Nucleus accumbens (tissue), 56 donors: ENCODE measurements around the gene LMF1.

ENCODE experiments used
- DNase-seq, 56 donors: peaks; one replicate each; lab custom pipeline; 2025; lab: John Stamatoyannopoulos, UW

LMF1 gene

DNA sequence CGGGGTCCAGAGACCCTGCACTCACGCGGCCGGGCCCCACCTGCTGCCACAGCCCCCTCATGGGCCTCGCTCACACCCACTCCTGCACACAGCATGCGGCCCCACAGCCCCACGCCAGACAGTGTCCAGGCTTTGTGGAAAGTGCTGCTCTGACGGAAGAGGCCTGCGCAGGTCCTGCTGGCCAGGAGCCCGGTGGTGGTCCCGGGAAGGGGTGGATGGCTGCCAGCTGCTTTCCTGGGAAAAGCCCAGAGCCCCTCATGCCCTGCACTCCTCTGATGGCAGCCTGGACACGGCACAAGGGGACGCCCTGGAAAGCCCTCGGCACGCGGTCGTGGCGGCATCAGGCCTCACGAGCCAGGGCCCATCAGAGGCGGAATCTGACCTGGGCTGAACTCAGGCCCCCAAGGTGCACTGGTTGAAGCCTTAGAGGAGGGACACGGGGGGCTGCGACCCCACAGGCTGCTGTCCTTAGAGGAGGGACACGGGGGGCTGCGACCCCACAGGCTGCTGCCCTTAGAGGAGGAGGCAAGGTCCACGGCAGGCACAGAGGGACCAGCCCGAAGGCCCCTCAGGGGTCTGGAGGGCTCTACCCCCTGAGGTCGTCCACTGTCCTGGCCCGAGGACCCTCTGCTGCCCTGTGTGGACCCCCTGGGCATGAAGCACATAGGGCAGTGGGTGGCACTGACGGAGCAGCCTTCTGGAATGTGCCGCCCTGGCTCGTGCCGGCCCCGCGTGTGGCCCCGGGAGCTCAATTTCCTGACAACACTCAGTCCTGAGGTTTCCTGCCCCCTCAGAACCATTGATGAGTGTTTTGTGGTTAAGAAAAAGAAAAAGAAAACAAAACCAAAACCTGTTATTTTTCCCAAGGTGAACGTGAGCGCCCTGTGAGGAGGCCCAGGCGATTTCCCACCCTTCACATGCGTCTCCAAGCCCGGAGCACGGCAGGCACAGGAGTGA lies 32.9 kb upstream of the LMF1 start:
- no peak for DNase-seq

DNA sequence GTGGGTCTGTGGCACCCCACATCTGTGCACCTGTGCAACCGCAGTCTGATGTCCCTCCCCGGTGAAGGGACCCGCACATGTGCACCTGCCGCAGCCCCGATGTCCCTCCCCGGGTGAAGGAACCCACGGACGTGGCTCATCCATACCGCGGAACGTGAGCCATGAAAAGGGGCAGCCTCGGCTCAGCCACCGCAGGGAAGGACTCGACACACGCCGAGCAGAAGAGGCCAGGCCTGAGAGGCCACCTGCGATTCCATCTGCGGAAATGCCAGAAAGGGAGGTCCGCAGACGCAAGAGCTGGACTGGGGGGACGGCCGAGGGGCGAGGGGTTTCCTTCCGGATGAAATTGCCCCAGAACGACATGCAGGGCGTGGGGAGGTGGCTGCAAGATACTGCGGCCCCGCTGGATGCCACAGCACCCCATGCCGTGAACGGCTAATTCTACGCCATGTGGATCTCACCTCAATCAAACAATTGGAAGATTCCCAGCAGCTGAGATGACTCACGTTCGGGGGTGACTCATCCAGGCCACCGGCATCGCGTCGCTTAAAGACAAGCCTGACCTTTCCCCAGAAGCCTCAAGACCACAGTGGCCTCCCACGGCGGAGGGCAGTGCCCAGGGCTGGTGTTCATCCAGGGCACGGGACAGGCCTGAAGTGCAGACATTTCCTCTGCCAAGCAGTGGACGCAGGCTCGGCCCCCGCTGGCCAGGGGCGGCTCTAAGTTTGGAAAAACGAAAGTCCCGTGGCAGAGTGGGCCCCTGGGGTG lies 31.8 kb upstream of the LMF1 start:
- peak in 23 of 56 donors; percentile 7 to 72 (median 37) for DNase-seq

DNA sequence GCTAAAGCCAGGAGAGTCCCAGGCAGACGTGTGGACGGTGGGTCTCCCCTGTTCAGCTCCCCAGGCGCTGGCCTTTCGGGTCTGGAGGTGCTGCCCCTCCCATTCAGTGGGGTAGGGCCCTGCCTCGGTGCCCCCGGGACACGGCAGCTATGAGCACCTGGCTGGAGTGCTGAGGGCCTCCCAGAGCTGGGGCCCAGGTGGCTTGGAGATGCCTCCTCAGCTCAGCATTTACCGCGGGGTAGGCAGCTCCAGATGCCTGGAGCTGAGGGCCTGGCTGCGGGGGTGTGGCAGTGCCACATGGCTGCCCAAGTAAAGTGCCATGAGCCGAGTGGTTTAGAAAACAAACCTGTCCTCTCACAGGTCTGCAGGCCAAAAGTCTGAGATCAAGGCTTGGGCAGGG lies 30.3 kb upstream of the LMF1 start:
- DNase-seq, result no peak

DNA sequence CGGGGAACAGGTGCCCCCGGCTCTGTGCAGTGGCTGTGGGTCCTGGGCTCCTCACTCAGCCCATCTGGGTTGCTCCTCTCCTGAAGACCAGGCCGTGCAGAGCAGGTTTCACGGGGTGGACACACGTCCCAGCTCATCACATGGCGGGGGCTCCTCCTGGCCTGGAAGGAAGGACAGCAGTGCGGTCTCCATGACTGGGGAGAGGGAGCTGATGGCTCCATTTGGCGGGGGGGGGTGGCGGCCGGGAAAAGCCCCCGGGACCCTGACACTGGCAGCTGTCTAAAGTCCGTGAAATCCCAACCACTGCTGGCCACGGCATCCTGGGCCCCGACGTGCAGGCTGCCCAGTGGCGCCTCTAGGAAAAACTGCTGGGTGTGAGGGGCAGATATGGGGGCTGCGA lies 29.8 kb upstream of the LMF1 start:
- no peak for DNase-seq

DNA sequence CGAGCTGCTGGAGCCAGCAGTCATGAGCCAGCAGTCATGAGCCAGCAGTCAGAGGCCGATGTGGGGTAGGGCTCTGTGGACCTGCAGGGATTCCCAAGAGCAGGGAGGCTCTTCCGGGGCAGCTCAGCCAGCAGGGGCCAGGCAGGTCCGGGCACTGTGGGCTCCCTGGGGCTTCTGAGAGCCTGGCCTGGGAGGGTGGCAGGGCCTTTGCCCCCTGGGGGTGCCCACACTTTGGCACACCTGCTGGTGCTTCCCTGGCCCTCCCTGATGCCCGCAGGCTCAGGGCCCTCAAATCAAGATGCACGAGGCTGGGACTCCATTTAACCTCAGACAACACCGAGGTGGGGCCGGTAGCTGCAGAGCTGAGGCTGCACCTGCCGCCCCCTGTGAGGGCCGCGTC lies 28.9 kb upstream of the LMF1 start:
- no peak for DNase-seq

DNA sequence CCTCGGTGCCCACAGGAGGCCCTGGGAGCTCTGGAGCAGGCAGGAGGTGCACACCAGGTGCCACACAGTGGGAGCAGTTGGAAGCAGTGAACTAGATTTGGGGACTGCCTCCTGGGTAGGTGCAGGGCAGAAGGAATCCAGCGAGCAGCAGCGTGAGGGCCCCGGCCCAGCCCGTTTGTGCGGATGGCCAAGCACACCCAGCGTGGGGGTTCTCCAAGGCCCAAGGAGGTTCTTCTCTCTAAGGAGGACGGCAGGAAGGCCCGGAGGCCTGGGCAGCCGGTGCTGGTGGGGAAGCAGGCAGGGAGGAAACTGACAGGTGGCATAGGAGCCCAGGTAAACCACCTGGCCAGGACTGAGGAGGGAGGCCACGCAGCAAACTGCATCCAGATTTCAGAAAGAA lies 27.8 kb upstream of the LMF1 start:
- DNase-seq, result no peak

DNA sequence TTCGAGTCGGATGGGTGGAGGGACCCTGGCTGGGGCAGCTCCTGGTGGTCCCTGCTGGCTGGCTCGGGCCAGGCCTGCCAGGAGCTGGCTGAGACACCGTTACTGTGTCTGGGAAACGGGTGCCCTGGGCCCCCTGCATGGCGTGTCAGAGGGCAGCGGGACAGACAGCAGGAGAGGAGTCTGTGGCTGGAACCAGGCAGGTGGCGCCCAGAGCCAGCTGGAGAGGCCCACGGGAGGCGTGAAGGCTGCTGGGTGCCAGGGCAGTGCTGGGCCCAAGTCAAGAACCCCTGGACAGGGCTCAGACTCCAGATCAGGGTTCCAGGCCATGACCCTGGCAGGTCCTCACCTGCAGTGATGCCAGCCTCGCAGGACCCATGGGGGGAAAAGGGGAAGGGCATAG lies 27.4 kb upstream of the LMF1 start:
- peak in 1 of 56 donors; percentile 37 for DNase-seq

DNA sequence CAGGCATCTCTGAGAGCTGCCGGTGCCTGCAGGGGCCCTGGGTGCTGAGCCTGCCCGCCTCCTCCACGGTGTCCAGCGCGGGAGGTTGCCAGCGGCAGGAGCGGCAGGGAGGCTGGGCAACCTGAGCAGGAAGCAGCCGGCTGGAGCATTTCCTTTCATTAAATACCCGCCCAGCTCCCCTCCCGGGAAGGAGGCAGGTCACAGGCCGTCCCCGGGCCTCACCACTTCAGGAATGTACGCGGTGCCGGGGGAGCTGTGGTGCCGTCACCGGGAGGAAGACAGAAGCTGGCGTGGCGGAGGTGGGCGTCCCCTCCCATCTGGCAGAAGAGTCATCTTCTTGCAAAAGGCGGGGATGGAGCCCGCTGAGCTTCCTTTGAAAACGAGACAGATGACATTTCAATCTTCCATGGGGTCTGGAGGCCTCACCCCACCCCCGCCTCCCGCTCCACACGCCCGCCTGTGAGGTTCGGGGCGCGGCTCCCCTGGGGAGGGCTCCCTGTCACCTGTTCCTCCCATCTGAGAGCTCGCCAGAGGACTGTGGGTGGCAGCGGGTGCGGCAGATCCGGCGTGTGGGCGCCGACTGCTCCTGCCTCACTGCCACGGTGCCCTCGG lies 26.8 kb upstream of the LMF1 start:
- DNase-seq, result peak in 38 of 56 donors; percentile 18 to 92 (median 63)

DNA sequence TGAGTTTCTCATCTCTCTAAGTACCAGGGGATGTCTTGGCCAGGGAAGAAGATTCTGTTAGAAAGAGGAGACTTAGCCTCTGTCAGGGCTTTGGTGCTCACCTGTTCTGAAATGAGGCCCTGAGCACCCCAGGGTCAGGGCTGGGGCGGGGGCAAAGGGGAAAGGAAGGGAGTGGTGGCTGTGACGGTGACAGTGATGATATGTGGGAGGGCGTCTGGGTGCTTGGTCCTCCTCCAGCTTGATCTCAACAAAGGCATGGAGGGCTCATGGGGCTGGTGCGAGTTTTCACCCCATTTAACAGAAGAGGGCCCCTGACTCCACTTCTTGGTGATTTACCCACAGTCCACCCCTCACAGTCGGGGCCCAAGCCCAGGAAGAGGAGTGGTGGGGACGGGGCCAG lies 25.9 kb upstream of the LMF1 start:
- DNase-seq, result no peak

DNA sequence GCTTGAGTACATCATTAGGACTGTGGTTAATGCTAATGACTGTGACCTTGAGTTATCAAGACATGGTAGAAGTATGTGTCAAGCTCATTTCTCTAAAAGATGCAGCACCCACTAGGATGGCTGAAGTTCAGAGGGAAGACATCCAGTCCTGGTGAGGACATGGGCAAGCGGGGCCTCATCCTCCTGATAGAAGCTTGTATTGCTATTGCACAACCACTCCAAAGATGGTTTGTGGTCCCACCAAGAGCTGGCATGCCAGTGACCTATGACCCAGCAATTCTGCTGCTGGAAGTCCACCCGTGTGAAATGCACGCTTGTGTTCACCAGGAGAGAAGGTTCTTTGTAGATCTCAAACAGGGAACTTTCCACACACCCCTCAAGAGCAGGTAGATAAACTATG lies 25.0 kb upstream of the LMF1 start:
- no peak for DNase-seq

DNA sequence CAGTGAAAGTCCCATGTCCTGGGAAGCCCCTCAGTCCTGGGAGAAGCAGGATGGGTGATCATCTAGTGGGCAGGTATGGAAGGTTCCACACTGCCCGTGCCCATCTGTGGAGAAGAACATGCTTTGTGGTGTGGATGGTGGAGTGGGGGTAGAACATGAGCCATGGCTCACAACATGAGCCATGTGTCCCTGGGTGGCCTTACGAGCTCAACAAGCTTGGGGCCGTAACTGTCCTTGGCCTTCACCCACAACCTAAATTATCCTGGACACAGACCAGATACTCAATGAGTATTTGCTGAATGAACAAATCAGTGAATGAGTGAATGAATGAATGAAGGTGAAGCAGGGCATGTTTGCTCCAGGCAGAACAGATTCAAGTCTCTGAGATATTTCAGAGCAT lies 24.3 kb upstream of the LMF1 start:
- no peak for DNase-seq

DNA sequence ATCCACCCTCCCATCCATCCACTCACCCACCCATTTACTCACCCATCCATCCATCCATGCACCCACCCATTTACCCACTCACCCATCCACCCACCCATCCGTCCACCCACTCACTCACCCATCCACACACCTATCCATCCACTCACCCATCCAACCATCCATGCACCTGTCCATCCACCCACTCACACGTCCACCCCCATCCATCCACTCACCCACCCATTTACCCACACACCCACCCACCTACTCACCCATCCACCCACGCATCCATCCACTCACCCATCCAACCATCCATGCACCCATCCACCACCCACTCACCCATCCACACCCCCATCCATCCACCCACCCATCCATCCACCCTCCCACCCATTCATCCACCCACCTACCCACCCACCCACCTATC lies 22.9 kb upstream of the LMF1 start:
- DNase-seq, result peak in 1 of 56 donors; percentile 26

DNA sequence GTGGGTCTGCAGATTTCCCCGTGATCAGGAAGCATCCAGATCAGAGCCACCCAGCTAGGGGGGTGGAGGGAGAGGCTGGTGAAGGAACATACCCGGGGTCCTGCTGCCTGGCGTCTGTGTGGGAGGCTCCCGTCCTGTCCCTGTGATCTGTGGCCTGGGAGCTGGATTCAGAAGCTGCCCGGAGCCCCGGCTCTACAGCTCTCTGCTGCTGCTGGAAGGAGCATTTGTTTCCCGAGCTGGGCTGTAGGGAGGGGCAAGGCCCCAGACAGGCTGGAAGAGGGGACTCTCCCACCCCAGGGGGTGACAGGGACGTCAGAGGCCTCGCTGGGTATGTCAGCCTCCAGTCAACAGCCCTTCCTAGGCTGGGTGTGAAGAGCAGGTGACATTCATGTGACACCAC lies 21.0 kb upstream of the LMF1 start:
- peak in 11 of 56 donors; percentile 35 to 77 (median 46) for DNase-seq

DNA sequence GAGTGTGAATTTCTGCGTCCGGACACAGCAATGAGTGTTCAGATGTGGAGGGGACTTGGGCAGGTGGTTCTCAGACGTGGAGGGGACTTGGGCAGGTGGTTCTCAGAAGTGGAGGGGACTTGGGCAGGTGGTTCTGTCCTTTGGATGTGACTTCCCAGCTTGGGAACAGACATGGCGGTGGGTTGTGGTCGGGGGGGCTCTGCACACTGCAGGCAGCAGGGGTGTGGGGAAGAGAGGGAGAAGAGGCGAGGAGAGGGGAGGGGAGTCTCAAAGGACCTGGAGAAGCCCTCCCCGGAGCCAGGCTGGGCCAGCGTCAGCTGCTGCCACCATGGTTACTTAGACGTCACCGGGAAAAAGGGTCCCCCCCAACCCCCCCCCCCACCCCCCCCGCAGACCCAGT lies 20.6 kb upstream of the LMF1 start:
- DNase-seq, result peak in 21 of 56 donors; percentile 15 to 68 (median 54)

DNA sequence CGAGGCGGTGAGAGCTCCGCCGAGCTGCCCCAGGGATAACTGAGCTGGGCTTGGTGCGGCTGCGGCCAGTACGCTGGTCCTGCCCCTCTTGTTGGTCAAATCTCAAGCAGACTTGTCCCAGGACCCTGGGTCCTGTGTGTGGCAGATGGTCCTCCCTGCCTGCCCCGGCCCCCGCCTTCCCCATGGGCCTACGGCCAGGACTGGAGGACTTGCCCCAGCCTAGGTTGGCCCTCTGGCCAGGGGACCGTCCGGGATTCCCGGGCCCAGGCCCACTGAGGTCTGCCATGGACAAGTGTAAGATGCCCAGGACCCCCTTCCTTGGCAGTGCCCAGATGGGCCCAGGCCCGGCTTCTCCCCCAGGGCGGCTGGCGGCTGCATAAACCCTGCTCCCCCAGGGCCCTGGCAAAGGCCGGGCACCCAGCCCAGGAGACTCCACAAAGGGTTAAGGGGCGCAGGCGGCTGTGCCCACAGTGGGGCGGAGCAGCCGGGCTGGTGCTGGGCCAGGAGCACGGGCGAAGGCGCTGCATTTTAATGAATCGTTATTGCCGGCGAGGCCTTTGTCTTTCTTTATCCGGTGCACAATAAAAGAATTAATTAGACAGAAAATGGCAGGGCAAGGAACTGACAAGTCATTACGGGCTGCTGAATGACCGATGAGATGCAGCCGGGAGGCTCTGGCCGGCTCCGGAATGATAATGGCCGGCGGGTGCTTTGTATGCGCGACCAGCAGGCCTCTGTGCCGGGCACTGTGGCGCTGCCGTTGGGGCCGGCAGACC lies 19.9 kb upstream of the LMF1 start:
- DNase-seq, result peak in 54 of 56 donors; percentile 38 to 91 (median 70)

DNA sequence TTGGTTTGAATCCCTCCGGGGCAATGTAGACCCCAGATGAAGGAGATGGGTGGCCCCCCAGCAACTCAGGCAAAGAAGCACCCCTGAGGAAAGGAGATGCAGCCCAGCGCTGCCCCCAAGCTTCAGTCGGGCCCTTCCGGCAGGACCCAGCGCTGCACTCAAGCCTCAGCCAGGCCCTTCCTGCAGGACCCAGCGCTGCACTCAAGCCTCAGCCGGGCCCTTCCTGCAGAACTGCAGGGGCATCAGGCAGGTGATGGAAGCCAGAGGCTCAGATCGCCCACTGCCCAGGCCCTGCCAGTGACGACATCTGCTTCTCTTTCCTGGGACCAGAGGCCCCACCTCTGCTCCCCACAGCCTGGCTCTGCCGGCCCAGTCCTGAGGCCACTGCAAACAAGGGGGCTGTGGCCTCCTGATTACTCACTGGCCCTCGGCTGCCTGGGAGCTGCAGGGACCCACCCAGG lies 18.6 kb upstream of the LMF1 start:
- peak in 3 of 56 donors; percentile 5 to 40 (median 36) for DNase-seq

DNA sequence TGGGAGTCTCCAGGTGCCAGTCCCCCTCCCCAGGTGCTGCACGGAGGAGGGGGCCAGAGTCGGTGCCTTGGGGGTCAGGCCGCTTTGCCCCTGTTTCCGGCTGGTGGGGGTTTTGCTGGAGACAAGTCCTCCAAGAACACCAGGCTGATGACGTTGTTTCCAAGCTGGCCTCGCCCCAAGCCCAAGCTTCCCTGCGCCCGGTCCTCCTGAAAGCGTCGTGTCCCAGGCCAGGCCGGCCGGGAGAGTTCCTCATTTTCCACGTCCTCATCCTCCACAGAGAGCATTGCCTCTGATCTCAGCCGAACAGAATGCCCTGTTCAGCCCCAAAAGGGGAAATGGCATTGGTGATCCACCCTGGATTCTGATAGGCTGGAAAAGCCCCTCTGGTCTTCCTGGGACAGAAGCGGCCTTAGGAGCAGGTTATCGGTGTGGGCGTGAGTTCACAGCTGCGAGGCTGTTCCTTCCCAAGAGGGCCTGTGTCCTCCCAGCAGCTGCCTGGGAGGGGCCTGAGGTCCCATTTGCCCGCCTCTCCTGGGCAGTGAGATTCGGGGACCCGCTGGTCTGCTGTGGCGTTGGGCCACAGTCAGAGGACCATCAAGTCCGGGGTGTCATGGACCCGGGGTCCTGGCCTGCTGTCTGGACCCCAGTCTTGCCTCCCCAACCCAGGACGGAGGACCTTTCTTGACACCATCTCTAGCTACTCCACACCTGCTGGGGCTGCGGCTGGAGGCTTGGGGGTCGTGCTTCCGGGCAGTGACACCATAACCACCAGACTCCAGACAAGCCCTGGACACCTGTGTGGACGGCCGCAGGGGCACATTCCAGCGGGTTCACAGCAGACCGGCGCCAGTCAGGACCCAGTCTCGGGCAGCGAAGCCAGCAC lies 17.9 kb upstream of the LMF1 start:
- DNase-seq, result peak in 39 of 56 donors; percentile 20 to 77 (median 46)

DNA sequence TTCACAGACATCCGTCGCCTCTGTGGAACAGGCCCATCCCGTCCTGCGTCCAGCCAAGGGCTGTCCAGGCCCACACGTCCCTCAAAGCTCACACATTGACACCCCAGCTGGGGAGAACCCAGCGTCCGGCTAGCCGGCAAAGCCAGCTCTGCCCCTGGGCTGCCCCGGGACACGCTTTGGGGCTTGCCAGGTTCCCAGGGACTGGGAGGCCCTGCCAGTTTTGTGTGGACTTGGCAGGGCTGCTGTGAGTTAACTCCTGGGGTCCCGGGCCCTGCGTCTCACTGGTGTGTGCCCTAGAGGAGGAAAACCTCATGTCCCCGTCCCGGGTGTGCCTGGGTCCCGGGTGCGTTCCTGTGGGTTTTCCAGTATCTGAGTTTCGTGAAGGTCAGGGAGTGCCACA lies 17.1 kb upstream of the LMF1 start:
- peak in 53 of 56 donors; percentile 19 to 88 (median 66) for DNase-seq
